ENCODE results near the gene WDR89. TPM values are rescaled to one million over a fixed set of nuclear protein-coding genes. Genes with fewer than 3 reads are reported as not detected.
A peak's percentile ranks its signal among the peaks of the same experiment; 100 is the strongest.
"Not testable (repeated sequence)": the region's sequence is repeated elsewhere in the genome, so short reads cannot be mapped to it uniquely, and the experiment has no call there.

WDR89 gene
- total and polyA plus RNA-seq, 2 donors (not counting 1 experiment from before 2014, with no cell fraction given), result 5.9 to 19.0 TPM

DNA sequence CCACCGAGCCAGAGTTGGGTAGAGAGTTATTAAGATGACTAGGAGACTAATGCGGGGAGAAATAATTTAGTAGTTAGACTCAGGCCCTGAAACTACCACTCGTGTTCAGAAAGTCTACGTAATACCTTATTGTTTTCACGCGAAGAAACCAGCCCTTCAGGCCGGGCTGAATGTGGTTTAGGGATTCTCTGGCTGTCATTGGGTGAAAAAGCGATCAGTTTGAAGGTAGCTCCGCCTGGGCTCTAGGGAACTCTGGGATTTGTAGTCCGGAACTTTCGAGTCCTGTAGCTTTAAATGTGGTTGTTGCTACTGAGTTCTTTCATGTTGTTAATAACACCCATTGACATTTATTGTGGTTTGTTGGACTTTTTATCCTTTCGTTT is 549 bp upstream of the WDR89 start:
- peak; percentile 95 for DNase-seq
- CTCF ChIA-PET, result interaction anchor here (1.1 to 4.5 kb wide), 6 partner anchors 9 to 127 kb away, joined by 3 to 48 read pairs (median 4); partner anchors contain the start of gene SGPP1
- intact Hi-C loops (cut with micrococcal nuclease), result loop anchor here (1.0 to 5.0 kb wide), 7 partner anchors 70 to 1460 kb away; partner anchors contain the start of genes CHURC1, MAX, MTHFD1 and SYNE2
- 0% methylated on average over 3 of the region's 12 CpGs for WGBS (ENCODE audit: insufficient coverage)
- Histone ChIP-seq H3K27ac (ENCODE audit: low read length in 2 of 2) (peak overlapping the region; percentile 97 to 99), H3K4me2 (replicated peaks; ENCODE audit: low read depth, low read length, poor library complexity, severe bottlenecking) (peak overlapping the region; percentile 73), H3K27me3 (replicated peaks in 1 of 4; ENCODE audit: control extremely low read depth in 1 of 4, control insufficient read depth in 3 of 4, insufficient read depth in 4 of 4, low read length in 3 of 4) (no peaks in the 10 kb centered on the region), H4K20me1 (ENCODE audit: control insufficient read depth, insufficient read depth, low read length, poor library complexity, severe bottlenecking) (no peaks in the 10 kb centered on the region), H3K9ac (ENCODE audit: low read length) (peak overlapping the region; percentile 88), H3K4me1 (ENCODE audit: control insufficient read depth in 2 of 2, insufficient read depth in 2 of 2, low read length in 2 of 2) (peaks cover 18% of the 10 kb centered on the region in 2 donors), H3K9me3 (ENCODE audit: control extremely low read depth in 1 of 3, control insufficient read depth in 2 of 3, insufficient read depth in 1 of 3, low read length in 2 of 3) (no peaks in the 10 kb centered on the region), H3K79me2 (ENCODE audit: control insufficient read depth, insufficient read depth, low read length) (peaks cover 56% of the 10 kb centered on the region), H2AFZ (ENCODE audit: insufficient read depth, low read depth, low read length, poor library complexity, severe bottlenecking) (peak overlapping the region; percentile 86), H3K4me3 (ENCODE audit: control extremely low read depth in 1 of 5, extremely low read depth in 1 of 5, insufficient read depth in 1 of 5, low read depth in 2 of 5, low read length in 4 of 5) (peak overlapping the region; percentile 80 to 98 (median 86)), H3K36me3 (replicated peaks in 1 of 2; ENCODE audit: control extremely low read depth in 1 of 2, control insufficient read depth in 1 of 2, extremely low read depth in 1 of 2, insufficient read depth in 2 of 2, low read length in 1 of 2) (peaks cover 1 to 11% of the 10 kb centered on the region in 2 experiments)
- H3K4me1 Mint-ChIP-seq, result peaks cover 29% of the 10 kb centered on the region
- peak overlapping the region; percentile 89 for H3K27ac Mint-ChIP-seq
- POLR2A ChIA-PET, result interaction anchor here (0.9 to 1.9 kb wide), 6 partner anchors 84 to 861 kb away, joined by 3 to 12 read pairs (median 8); partner anchors contain the start of gene PPP2R5E
- H3K9me3 Mint-ChIP-seq (ENCODE audit: insufficient read depth), result no peaks in the 10 kb centered on the region
- H3K27me3 Mint-ChIP-seq, result no peaks in the 10 kb centered on the region
- no peak for TF ChIP-seq EZH2 (IDR thresholded peaks at IDR 0.05; ENCODE audit: borderline replicate concordance, insufficient read depth, low read depth, low read length, poor library complexity, severe bottlenecking)
- TF ChIP-seq, protein P1, sequence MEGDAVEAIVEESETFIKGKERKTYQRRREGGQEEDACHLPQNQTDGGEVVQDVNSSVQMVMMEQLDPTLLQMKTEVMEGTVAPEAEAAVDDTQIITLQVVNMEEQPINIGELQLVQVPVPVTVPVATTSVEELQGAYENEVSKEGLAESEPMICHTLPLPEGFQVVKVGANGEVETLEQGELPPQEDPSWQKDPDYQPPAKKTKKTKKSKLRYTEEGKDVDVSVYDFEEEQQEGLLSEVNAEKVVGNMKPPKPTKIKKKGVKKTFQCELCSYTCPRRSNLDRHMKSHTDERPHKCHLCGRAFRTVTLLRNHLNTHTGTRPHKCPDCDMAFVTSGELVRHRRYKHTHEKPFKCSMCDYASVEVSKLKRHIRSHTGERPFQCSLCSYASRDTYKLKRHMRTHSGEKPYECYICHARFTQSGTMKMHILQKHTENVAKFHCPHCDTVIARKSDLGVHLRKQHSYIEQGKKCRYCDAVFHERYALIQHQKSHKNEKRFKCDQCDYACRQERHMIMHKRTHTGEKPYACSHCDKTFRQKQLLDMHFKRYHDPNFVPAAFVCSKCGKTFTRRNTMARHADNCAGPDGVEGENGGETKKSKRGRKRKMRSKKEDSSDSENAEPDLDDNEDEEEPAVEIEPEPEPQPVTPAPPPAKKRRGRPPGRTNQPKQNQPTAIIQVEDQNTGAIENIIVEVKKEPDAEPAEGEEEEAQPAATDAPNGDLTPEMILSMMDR (IDR thresholded peaks at IDR 0.05), result no peak
- ATAC-seq (ENCODE audit: low read depth), result peak; percentile 59
- H3K4me3 Mint-ChIP-seq, result peak overlapping the region; percentile 85

DNA sequence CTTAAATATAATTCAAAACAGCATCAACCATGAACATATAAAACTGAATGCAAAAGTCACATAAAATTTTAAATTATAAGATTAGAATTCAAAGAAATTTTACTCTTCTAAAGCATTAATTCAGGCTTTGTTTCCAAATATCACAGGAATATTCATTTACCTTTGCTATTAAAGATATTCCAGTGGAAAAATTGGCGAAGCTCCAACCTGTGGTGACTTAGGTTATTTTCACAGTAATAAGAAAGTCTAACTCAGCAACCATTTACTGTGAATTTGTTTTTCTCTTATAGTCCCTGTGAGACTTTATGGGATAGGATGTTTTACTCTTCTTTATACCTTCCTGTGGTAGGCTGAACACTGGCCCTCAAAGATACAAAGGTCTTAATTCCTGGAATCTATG is 3.2 kb downstream of the WDR89 start:
- peaks cover 0 to 10% (median 5%) of the 10 kb centered on the region in 3 donors for H3K9me3 ChIP-seq (ENCODE audit: control extremely low read depth in 1 of 3, control insufficient read depth in 2 of 3, insufficient read depth in 1 of 3, low read length in 2 of 3)
- TF ChIP-seq, protein P1 (IDR thresholded peaks at IDR 0.05), result no peak
- no peak for TF ChIP-seq EZH2 (IDR thresholded peaks at IDR 0.05; ENCODE audit: borderline replicate concordance, insufficient read depth, low read depth, low read length, poor library complexity, severe bottlenecking)
- H2AFZ ChIP-seq (ENCODE audit: insufficient read depth, low read depth, low read length, poor library complexity, severe bottlenecking), result no peak overlapping the region
- no peak overlapping the region for H3K4me2 ChIP-seq (replicated peaks; ENCODE audit: low read depth, low read length, poor library complexity, severe bottlenecking)
- no peaks in the 10 kb centered on the region for H4K20me1 ChIP-seq (ENCODE audit: control insufficient read depth, insufficient read depth, low read length, poor library complexity, severe bottlenecking)
- peaks cover 18 to 24% of the 10 kb centered on the region in 2 donors for H3K4me1 ChIP-seq (ENCODE audit: control insufficient read depth in 2 of 2, insufficient read depth in 2 of 2, low read length in 2 of 2)
- no CpG with 5 or more reads among the region's 1 CpG for WGBS (ENCODE audit: insufficient coverage)
- ChIA-PET CTCF (interaction anchor here (1.7 kb wide), 1 partner anchor 11 kb away, joined by 5 read pairs; no protein-coding TSS in a partner anchor), POLR2A (no interaction called here)
- peak overlapping the region; percentile 28 for H3K27ac Mint-ChIP-seq
- H3K27me3 Mint-ChIP-seq, result no peaks in the 10 kb centered on the region
- peak overlapping the region; percentile 4 for H3K4me3 Mint-ChIP-seq
- H3K4me3 ChIP-seq (ENCODE audit: control extremely low read depth in 1 of 5, extremely low read depth in 1 of 5, insufficient read depth in 1 of 5, low read depth in 2 of 5, low read length in 4 of 5), result no peak overlapping the region
- H3K27me3 ChIP-seq (replicated peaks in 1 of 4; ENCODE audit: control extremely low read depth in 1 of 4, control insufficient read depth in 3 of 4, insufficient read depth in 4 of 4, low read length in 3 of 4), result no peaks in the 10 kb centered on the region
- DNase-seq (no peak), ATAC-seq (ENCODE audit: low read depth) (no peak)
- peaks cover 2 to 13% of the 10 kb centered on the region in 2 experiments for H3K36me3 ChIP-seq (replicated peaks in 1 of 2; ENCODE audit: control extremely low read depth in 1 of 2, control insufficient read depth in 1 of 2, extremely low read depth in 1 of 2, insufficient read depth in 2 of 2, low read length in 1 of 2)
- peaks cover 71% of the 10 kb centered on the region for H3K79me2 ChIP-seq (ENCODE audit: control insufficient read depth, insufficient read depth, low read length)
- H3K9ac ChIP-seq (ENCODE audit: low read length), result no peak overlapping the region
- H3K4me1 Mint-ChIP-seq, result peaks cover 54% of the 10 kb centered on the region
- peak overlapping the region in 1 of 2 donors; percentile 65 for H3K27ac ChIP-seq (ENCODE audit: low read length in 2 of 2)
- peaks cover 9% of the 10 kb centered on the region for H3K9me3 Mint-ChIP-seq (ENCODE audit: insufficient read depth)
- intact Hi-C loops (cut with micrococcal nuclease), result no loop called here

DNA sequence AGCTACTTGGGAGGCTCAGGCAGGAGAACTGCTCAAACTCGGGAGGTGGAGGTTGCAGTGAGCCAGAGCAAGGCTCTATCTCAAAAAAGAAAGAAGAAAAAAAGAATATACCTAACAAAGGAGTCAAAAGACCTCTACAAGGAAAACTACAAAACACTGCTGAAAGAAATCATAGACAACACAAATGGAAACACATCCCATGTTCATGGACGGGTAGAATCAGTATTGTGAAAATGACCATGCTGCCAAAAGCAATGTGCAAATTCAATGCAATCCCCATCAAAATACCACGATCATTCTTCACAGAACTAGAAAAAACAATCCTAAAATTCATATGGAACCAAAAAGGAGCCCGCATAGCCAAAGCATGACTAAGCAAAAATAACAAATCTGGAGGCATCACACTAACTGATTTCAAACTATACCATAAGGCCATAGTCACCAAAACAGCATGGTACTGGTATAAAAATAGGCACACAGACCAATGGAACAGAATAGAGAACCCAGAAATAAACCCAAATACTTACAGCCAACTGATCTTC is 5.5 kb downstream of the WDR89 start:
- H4K20me1 ChIP-seq (ENCODE audit: control insufficient read depth, insufficient read depth, low read length, poor library complexity, severe bottlenecking); H3K4me3 Mint-ChIP-seq; H3K4me2 ChIP-seq (replicated peaks; ENCODE audit: low read depth, low read length, poor library complexity, severe bottlenecking); H3K27ac ChIP-seq (ENCODE audit: low read length in 2 of 2); H3K4me3 ChIP-seq (ENCODE audit: control extremely low read depth in 1 of 5, extremely low read depth in 1 of 5, insufficient read depth in 1 of 5, low read depth in 2 of 5, low read length in 4 of 5); POLR2A ChIA-PET; H3K27me3 ChIP-seq (replicated peaks in 1 of 4; ENCODE audit: control extremely low read depth in 1 of 4, control insufficient read depth in 3 of 4, insufficient read depth in 4 of 4, low read length in 3 of 4); H2AFZ ChIP-seq (ENCODE audit: insufficient read depth, low read depth, low read length, poor library complexity, severe bottlenecking); ATAC-seq (ENCODE audit: low read depth); H3K9ac ChIP-seq (ENCODE audit: low read length); H3K9me3 Mint-ChIP-seq (ENCODE audit: insufficient read depth); intact Hi-C loops (cut with micrococcal nuclease); H3K27me3 Mint-ChIP-seq; H3K27ac Mint-ChIP-seq; DNase-seq: not testable (repeated sequence)
- H3K36me3 ChIP-seq (replicated peaks in 1 of 2; ENCODE audit: control extremely low read depth in 1 of 2, control insufficient read depth in 1 of 2, extremely low read depth in 1 of 2, insufficient read depth in 2 of 2, low read length in 1 of 2), result peaks cover 2 to 13% of the 10 kb centered on the region in 2 experiments
- peaks cover 56% of the 10 kb centered on the region for H3K4me1 Mint-ChIP-seq
- peaks cover 13 to 20% of the 10 kb centered on the region in 2 donors for H3K4me1 ChIP-seq (ENCODE audit: control insufficient read depth in 2 of 2, insufficient read depth in 2 of 2, low read length in 2 of 2)
- peaks cover 93% of the 10 kb centered on the region for H3K79me2 ChIP-seq (ENCODE audit: control insufficient read depth, insufficient read depth, low read length)
- peaks cover 0 to 10% (median 5%) of the 10 kb centered on the region in 3 donors for H3K9me3 ChIP-seq (ENCODE audit: control extremely low read depth in 1 of 3, control insufficient read depth in 2 of 3, insufficient read depth in 1 of 3, low read length in 2 of 3)
- 100% methylated on average over 1 of the region's 4 CpGs for WGBS (ENCODE audit: insufficient coverage)
- CTCF ChIA-PET, result interaction anchor here (4.1 to 7.6 kb wide), 2 partner anchors 133 to 136 kb away, joined by 23 to 84 read pairs; no protein-coding TSS in a partner anchor
